ENCODE results near the gene VPS50.
"Not testable (repeated sequence)": the region's sequence is repeated elsewhere in the genome, so short reads cannot be mapped to it uniquely, and the experiment has no call there.

The VPS50 gene

DNA sequence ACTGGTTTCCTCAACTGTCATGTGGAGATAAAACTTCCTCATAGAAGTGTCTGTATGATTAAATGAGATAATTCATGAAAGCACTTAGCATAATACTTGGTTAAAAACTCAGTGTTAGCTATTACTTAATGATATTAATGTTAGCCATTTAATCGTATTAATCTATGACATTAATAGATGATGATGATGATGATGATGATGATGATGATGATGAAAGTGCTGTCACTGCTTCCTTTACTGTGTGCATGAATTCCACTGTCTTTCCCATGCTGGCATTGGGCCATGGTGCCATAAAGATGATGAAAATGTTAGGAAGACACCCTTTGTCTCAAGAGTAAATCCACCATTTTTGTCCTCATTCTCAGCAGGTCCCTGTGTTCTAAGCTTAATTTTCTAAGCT lies 75.8 kb downstream of the VPS50 start:
- no peak for DNase-seq (ENCODE audit: extremely low read depth, low read depth)

GRCh38 chr7:93310346-93310745 lies 78.2 kb downstream of the VPS50 start:
- TF ChIP-seq, protein P1, sequence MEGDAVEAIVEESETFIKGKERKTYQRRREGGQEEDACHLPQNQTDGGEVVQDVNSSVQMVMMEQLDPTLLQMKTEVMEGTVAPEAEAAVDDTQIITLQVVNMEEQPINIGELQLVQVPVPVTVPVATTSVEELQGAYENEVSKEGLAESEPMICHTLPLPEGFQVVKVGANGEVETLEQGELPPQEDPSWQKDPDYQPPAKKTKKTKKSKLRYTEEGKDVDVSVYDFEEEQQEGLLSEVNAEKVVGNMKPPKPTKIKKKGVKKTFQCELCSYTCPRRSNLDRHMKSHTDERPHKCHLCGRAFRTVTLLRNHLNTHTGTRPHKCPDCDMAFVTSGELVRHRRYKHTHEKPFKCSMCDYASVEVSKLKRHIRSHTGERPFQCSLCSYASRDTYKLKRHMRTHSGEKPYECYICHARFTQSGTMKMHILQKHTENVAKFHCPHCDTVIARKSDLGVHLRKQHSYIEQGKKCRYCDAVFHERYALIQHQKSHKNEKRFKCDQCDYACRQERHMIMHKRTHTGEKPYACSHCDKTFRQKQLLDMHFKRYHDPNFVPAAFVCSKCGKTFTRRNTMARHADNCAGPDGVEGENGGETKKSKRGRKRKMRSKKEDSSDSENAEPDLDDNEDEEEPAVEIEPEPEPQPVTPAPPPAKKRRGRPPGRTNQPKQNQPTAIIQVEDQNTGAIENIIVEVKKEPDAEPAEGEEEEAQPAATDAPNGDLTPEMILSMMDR (IDR thresholded peaks at IDR 0.05; ENCODE audit: low read depth, low read length), result no peak
- DNase-seq (ENCODE audit: extremely low read depth, low read depth), result no peak

More for the DNA sequence above, 75.8 kb downstream of the VPS50 start:
- TF ChIP-seq, protein P1 (IDR thresholded peaks at IDR 0.05; ENCODE audit: low read depth, low read length), result no peak

GRCh38 chr7:93314449-93314848 lies 82.3 kb downstream of the VPS50 start:
- no peak for DNase-seq (ENCODE audit: extremely low read depth, low read depth)
- TF ChIP-seq, protein P1 (IDR thresholded peaks at IDR 0.05; ENCODE audit: low read depth, low read length), result no peak

GRCh38 chr7:93315896-93316295 lies 83.7 kb downstream of the VPS50 start:
- peak; percentile 1 for DNase-seq (ENCODE audit: extremely low read depth, low read depth)
- TF ChIP-seq, protein P1 (IDR thresholded peaks at IDR 0.05; ENCODE audit: low read depth, low read length), result no peak

- TF ChIP-seq, protein P1 (IDR thresholded peaks at IDR 0.05; ENCODE audit: low read depth, low read length), result no peak
- DNase-seq (ENCODE audit: extremely low read depth, low read depth), result no peak
Measured at GRCh38 chr7:93316730-93317129, 84.6 kb downstream of the VPS50 start.

- TF ChIP-seq, protein P1 (IDR thresholded peaks at IDR 0.05; ENCODE audit: low read depth, low read length), result no peak
- no peak for DNase-seq (ENCODE audit: extremely low read depth, low read depth)
Measured at GRCh38 chr7:93320887-93321286, 88.7 kb downstream of the VPS50 start.

DNA sequence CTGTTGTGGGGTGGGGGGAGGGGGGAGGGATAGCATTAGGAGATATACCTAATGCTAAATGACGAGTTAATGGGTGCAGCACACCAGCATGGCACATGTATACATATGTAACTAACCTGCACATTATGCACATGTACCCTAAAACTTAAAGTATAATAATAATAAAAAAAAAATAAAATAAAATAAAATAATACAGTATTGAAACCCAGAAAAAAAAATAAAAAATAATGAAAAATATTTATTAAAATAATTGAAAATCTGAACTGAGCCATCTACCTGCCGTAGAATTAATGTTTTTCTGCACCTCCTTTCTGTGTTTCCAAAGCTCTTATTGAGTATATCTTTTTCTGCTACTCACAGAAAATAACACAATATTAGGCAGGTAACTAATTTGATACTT lies 94.1 kb downstream of the VPS50 start:
- not testable (repeated sequence) for DNase-seq (ENCODE audit: extremely low read depth, low read depth)

DNA sequence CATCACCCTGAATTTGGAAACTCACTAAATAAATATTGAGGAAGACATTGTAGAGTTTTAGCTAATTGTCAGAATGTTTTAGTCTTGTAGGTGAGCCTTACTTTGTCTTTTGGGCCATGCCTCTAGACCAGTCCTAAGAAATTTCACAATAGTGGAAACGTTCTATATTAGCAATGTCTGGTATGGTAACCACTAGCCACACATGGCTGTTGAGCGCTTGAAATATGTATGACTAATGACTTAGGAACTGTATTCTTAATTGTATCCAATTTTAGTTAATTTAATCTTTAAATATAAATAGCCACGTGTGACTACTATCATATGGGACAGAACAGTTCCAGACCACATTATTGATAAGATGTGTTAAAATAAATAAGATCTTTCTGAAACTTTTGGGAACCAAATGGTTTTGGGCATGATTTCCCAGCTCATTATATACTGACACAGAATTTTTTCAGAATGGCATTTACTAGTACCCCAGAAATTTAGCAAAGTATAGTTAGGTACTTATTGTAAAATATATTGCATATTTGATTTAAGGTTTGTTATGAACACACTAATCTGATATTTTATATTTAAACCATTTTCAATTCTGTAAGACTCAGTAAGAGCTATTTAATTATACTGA lies 95.0 kb downstream of the VPS50 start:
- TF ChIP-seq, protein P1 (IDR thresholded peaks at IDR 0.05; ENCODE audit: low read depth, low read length), result no peak
- DNase-seq (ENCODE audit: extremely low read depth, low read depth), result peak; percentile 36
